NCI-H1092 (cell line): ENCODE results near the gene RABEPK.
A peak's percentile ranks its signal among the peaks of the same experiment; 100 is the strongest.
"Not testable (repeated sequence)": the region's sequence is repeated elsewhere in the genome, so short reads cannot be mapped to it uniquely, and the experiment has no call there.

Experiments
- DNase-seq: peaks from one replicate; lab custom pipeline; 2025; lab: John Stamatoyannopoulos, UW

RABEPK gene

GRCh38 chr9:125200216-125201047 is at the start of gene RABEPK:
Gene RABEPK, plus strand, starts transcription at chr9:125200542. Its CDS starts 2,472 bp downstream, at chr9:125203014.
- DNase-seq: peak; percentile 86

- no peak for DNase-seq
These were observed 48.6 kb upstream of the RABEPK start for GRCh38 chr9:125151730-125152129.

GRCh38 chr9:125153712-125154367 is 46.5 kb upstream of the RABEPK start:
- DNase-seq: no peak

GRCh38 chr9:125156551-125156950 is 43.8 kb upstream of the RABEPK start:
- DNase-seq: no peak

GRCh38 chr9:125160750-125161149 is 39.6 kb upstream of the RABEPK start:
- DNase-seq: no peak

GRCh38 chr9:125161284-125161918 is 38.9 kb upstream of the RABEPK start:
- DNase-seq: no peak

- not testable (repeated sequence) for DNase-seq
These were observed 37.5 kb upstream of the RABEPK start for GRCh38 chr9:125162891-125163290.

- DNase-seq: no peak
These were observed 33.6 kb upstream of the RABEPK start for GRCh38 chr9:125166762-125167161.

GRCh38 chr9:125169895-125170294 is 30.4 kb upstream of the RABEPK start:
- no peak for DNase-seq

- no peak for DNase-seq
These were observed 28.1 kb upstream of the RABEPK start for GRCh38 chr9:125172031-125172755.

- DNase-seq: no peak
These were observed 23.7 kb upstream of the RABEPK start for GRCh38 chr9:125176636-125177035.

- no peak for DNase-seq
These were observed 22.5 kb upstream of the RABEPK start for GRCh38 chr9:125177888-125178287.

- DNase-seq: not testable (repeated sequence)
These were observed 20.6 kb upstream of the RABEPK start for GRCh38 chr9:125179776-125180175.

- DNase-seq: no peak
These were observed 19.5 kb upstream of the RABEPK start for GRCh38 chr9:125180876-125181275.

- DNase-seq: not testable (repeated sequence)
These were observed 18.6 kb upstream of the RABEPK start for GRCh38 chr9:125181756-125182155.

GRCh38 chr9:125183054-125183453 is 17.3 kb upstream of the RABEPK start:
- no peak for DNase-seq

GRCh38 chr9:125183561-125183960 is 16.8 kb upstream of the RABEPK start:
- no peak for DNase-seq

GRCh38 chr9:125189011-125189360 is 11.4 kb upstream of the RABEPK start:
- no peak for DNase-seq

- peak; percentile 95 for DNase-seq
These were observed 10.7 kb upstream of the RABEPK start, which contains the start of gene PPP6C for GRCh38 chr9:125189361-125190289. Gene PPP6C, minus strand, starts transcription at chr9:125189803. Its CDS starts 85 bp downstream, at chr9:125189718.

- DNase-seq: no peak
These were observed 10.0 kb upstream of the RABEPK start for GRCh38 chr9:125190361-125190801.

GRCh38 chr9:125194466-125194865 is 5.9 kb upstream of the RABEPK start:
- not testable (repeated sequence) for DNase-seq
